Activated naive CD8-positive, alpha-beta T cell treated with anti-CD3 and anti-CD28 coated beads, Interleukin-2, amount 10 ng/mL, durations not matched to agents 7 days and 5 days (primary cell): Measurements from ENCODE around the gene CRYBG1. TPM values are rescaled to one million over a fixed set of nuclear protein-coding genes. Genes with fewer than 3 reads are reported as not detected.
"Not testable (repeated sequence)": the region's sequence is repeated elsewhere in the genome, so short reads cannot be mapped to it uniquely, and the experiment has no call there.

Experiments used
- ATAC-seq: fragments of 150-1000 bp; cut with Tn5 transposase; one replicate; pipeline ENCODE4 v1.10.0; 2021; ENCODE audit warnings: low read depth, moderate library complexity
- POLR2A ChIA-PET: fragments of 350-600 bp; sonication (Branson Sonifier 250); formaldehyde crosslinking; loops from one replicate; lab custom pipeline; 2021; ENCODE audit warnings: antibody characterized with exemption; lab: Charles Lee
- DNase-seq: peaks from one replicate; pipeline ENCODE4 v3.0.0; 2021
- H3K27ac Mint-ChIP-seq: one replicate; pipeline ENCODE4 v1.8.0; 2022; ENCODE audit warnings: mild to moderate bottlenecking, mixed read lengths
- H3K27me3 Mint-ChIP-seq: one replicate; pipeline ENCODE4 v1.8.0; 2022; ENCODE audit warnings: mild to moderate bottlenecking, moderate library complexity, mixed read lengths
- H3K36me3 Mint-ChIP-seq: one replicate; pipeline ENCODE4 v1.8.0; 2021; ENCODE audit warnings: mild to moderate bottlenecking, mixed read lengths
- H3K4me1 Mint-ChIP-seq: one replicate; pipeline ENCODE4 v1.8.0; 2021; ENCODE audit warnings: mixed read lengths
- H3K4me3 Mint-ChIP-seq: one replicate; pipeline ENCODE4 v1.8.0; 2022; ENCODE audit warnings: mild to moderate bottlenecking, moderate library complexity, mixed read lengths
- H3K9me3 Mint-ChIP-seq: one replicate; pipeline ENCODE4 v1.8.0; 2021; ENCODE audit warnings: mixed read lengths
- total RNA-seq, 2 experiments: library from RNA; stranded (reverse); gene quantifications; one replicate each; pipeline ENCODE4 v1.2.3, GENCODE V29; 2021

The CRYBG1 gene
- total RNA-seq, 2 experiments from 2014 or later: 34.8 to 37.3 TPM

GRCh38 chr6:106536357-106536756 is 175.8 kb downstream of the CRYBG1 start:
- Mint-ChIP-seq H3K9me3 (no peaks in the 10 kb centered on the region), H3K27me3 (no peaks in the 10 kb centered on the region), H3K27ac (no peak overlapping the region), H3K4me1 (peaks cover 34% of the 10 kb centered on the region), H3K36me3 (peaks cover 49% of the 10 kb centered on the region), H3K4me3 (no peak overlapping the region)
- ATAC-seq (no peak), DNase-seq (no peak)
- POLR2A ChIA-PET: no interaction called here

- ATAC-seq (no peak), DNase-seq (no peak)
- no peak overlapping the region for H3K27ac Mint-ChIP-seq
- H3K27me3 Mint-ChIP-seq: no peaks in the 10 kb centered on the region
- peaks cover 45% of the 10 kb centered on the region for H3K36me3 Mint-ChIP-seq
- peaks cover 34% of the 10 kb centered on the region for H3K4me1 Mint-ChIP-seq
- no peak overlapping the region for H3K4me3 Mint-ChIP-seq
- no peaks in the 10 kb centered on the region for H3K9me3 Mint-ChIP-seq
- POLR2A ChIA-PET: no interaction called here
Measured at GRCh38 chr6:106536851-106537250, 176.3 kb downstream of the CRYBG1 start.

- ATAC-seq: no peak
- Mint-ChIP-seq H3K4me1 (peaks cover 34% of the 10 kb centered on the region), H3K9me3 (no peaks in the 10 kb centered on the region), H3K36me3 (peaks cover 45% of the 10 kb centered on the region), H3K27me3 (no peaks in the 10 kb centered on the region), H3K4me3 (no peak overlapping the region), H3K27ac (no peak overlapping the region)
- POLR2A ChIA-PET: no interaction called here
- DNase-seq: no peak
Measured at GRCh38 chr6:106537662-106538061, 177.1 kb downstream of the CRYBG1 start.

GRCh38 chr6:106538145-106538544 is 177.6 kb downstream of the CRYBG1 start:
- no peak overlapping the region for H3K4me3 Mint-ChIP-seq

GRCh38 chr6:106539936-106540335 is 179.4 kb downstream of the CRYBG1 start:
- H3K27me3 Mint-ChIP-seq: no peaks in the 10 kb centered on the region
- POLR2A ChIA-PET: no interaction called here
- H3K36me3 Mint-ChIP-seq: peaks cover 40% of the 10 kb centered on the region
- DNase-seq (no peak), ATAC-seq (no peak)
- H3K4me1 Mint-ChIP-seq: peaks cover 14% of the 10 kb centered on the region
- H3K27ac Mint-ChIP-seq: no peak overlapping the region
- no peaks in the 10 kb centered on the region for H3K9me3 Mint-ChIP-seq
- H3K4me3 Mint-ChIP-seq: no peak overlapping the region

More at GRCh38 chr6:106538145-106538544, 177.6 kb downstream of the CRYBG1 start:
- Mint-ChIP-seq H3K27me3 (no peaks in the 10 kb centered on the region), H3K9me3 (no peaks in the 10 kb centered on the region), H3K4me1 (peaks cover 30% of the 10 kb centered on the region), H3K36me3 (peaks cover 41% of the 10 kb centered on the region), H3K27ac (no peak overlapping the region)
- ATAC-seq: no peak
- POLR2A ChIA-PET: no interaction called here
- DNase-seq: no peak

- DNase-seq: no peak
- POLR2A ChIA-PET: no interaction called here
- Mint-ChIP-seq H3K4me3 (no peak overlapping the region), H3K27me3 (no peaks in the 10 kb centered on the region), H3K27ac (no peak overlapping the region), H3K4me1 (peaks cover 12% of the 10 kb centered on the region), H3K36me3 (peaks cover 40% of the 10 kb centered on the region), H3K9me3 (no peaks in the 10 kb centered on the region)
- ATAC-seq: no peak
Measured at GRCh38 chr6:106540432-106540831, 179.9 kb downstream of the CRYBG1 start.

- Mint-ChIP-seq H3K27me3 (no peaks in the 10 kb centered on the region), H3K4me1 (peaks cover 14% of the 10 kb centered on the region), H3K36me3 (peaks cover 44% of the 10 kb centered on the region), H3K27ac (no peak overlapping the region), H3K9me3 (no peaks in the 10 kb centered on the region), H3K4me3 (no peak overlapping the region)
- POLR2A ChIA-PET: no interaction called here
- DNase-seq (no peak), ATAC-seq (no peak)
Measured at GRCh38 chr6:106540907-106541306, 180.4 kb downstream of the CRYBG1 start.

GRCh38 chr6:106546261-106546690 is 185.8 kb downstream of the CRYBG1 start:
- DNase-seq (no peak), ATAC-seq (no peak)
- H3K4me3 Mint-ChIP-seq: no peak overlapping the region
- H3K36me3 Mint-ChIP-seq: peaks cover 65% of the 10 kb centered on the region
- no peaks in the 10 kb centered on the region for H3K27me3 Mint-ChIP-seq
- POLR2A ChIA-PET: interaction anchor here (1.1 kb wide), 1 partner anchor 26 kb away, joined by 3 read pairs; no protein-coding TSS in a partner anchor
- H3K9me3 Mint-ChIP-seq: peaks cover 2% of the 10 kb centered on the region
- peaks cover 11% of the 10 kb centered on the region for H3K4me1 Mint-ChIP-seq
- no peak overlapping the region for H3K27ac Mint-ChIP-seq

- no peak for DNase-seq
- H3K9me3 Mint-ChIP-seq: peaks cover 2% of the 10 kb centered on the region
- no peaks in the 10 kb centered on the region for H3K27me3 Mint-ChIP-seq
- POLR2A ChIA-PET: interaction anchor here (0.7 to 1.1 kb wide), 2 partner anchors 27 to 35 kb away, joined by 3 read pairs; no protein-coding TSS in a partner anchor
- H3K4me3 Mint-ChIP-seq: no peak overlapping the region
- ATAC-seq: no peak
- peak overlapping the region; percentile 1 for H3K27ac Mint-ChIP-seq
- H3K4me1 Mint-ChIP-seq: peaks cover 11% of the 10 kb centered on the region
- H3K36me3 Mint-ChIP-seq: peaks cover 71% of the 10 kb centered on the region
Measured at GRCh38 chr6:106546691-106547414, 186.3 kb downstream of the CRYBG1 start.

GRCh38 chr6:106547601-106548453 is 187.3 kb downstream of the CRYBG1 start:
- peaks cover 74% of the 10 kb centered on the region for H3K36me3 Mint-ChIP-seq
- no peak overlapping the region for H3K27ac Mint-ChIP-seq
- no peak overlapping the region for H3K4me3 Mint-ChIP-seq
- no peaks in the 10 kb centered on the region for H3K27me3 Mint-ChIP-seq
- ATAC-seq (no peak), DNase-seq (no peak)
- H3K9me3 Mint-ChIP-seq: peaks cover 2% of the 10 kb centered on the region
- peaks cover 11% of the 10 kb centered on the region for H3K4me1 Mint-ChIP-seq
- POLR2A ChIA-PET: interaction anchor here (0.6 to 1.1 kb wide), 3 partner anchors 28 to 36 kb away, joined by 3 read pairs; no protein-coding TSS in a partner anchor

GRCh38 chr6:106548926-106549455 is 188.5 kb downstream of the CRYBG1 start:
- H3K4me1 Mint-ChIP-seq: peaks cover 11% of the 10 kb centered on the region
- POLR2A ChIA-PET: interaction anchor here (2.0 kb wide), 1 partner anchor 36 kb away, joined by 6 read pairs; no protein-coding TSS in a partner anchor
- ATAC-seq, DNase-seq, H3K27me3 Mint-ChIP-seq, H3K9me3 Mint-ChIP-seq, H3K4me3 Mint-ChIP-seq, H3K27ac Mint-ChIP-seq: not testable (repeated sequence)
- H3K36me3 Mint-ChIP-seq: peaks cover 73% of the 10 kb centered on the region

- Mint-ChIP-seq H3K9me3 (peaks cover 2% of the 10 kb centered on the region), H3K27me3 (no peaks in the 10 kb centered on the region), H3K4me3 (no peak overlapping the region), H3K36me3 (peaks cover 70% of the 10 kb centered on the region), H3K27ac (no peak overlapping the region), H3K4me1 (peaks cover 11% of the 10 kb centered on the region)
- POLR2A ChIA-PET: interaction anchor here (2.0 kb wide), 1 partner anchor 37 kb away, joined by 6 read pairs; no protein-coding TSS in a partner anchor
- ATAC-seq (no peak), DNase-seq (no peak)
Measured at GRCh38 chr6:106549521-106549920, 189.0 kb downstream of the CRYBG1 start.

GRCh38 chr6:106551155-106551554 is 190.6 kb downstream of the CRYBG1 start:
- Mint-ChIP-seq H3K4me3 (no peak overlapping the region), H3K4me1 (peaks cover 9% of the 10 kb centered on the region), H3K9me3 (peaks cover 2% of the 10 kb centered on the region), H3K27ac (no peak overlapping the region), H3K27me3 (no peaks in the 10 kb centered on the region), H3K36me3 (peaks cover 60% of the 10 kb centered on the region)
- POLR2A ChIA-PET: interaction anchor here (1.1 to 2.0 kb wide), 2 partner anchors 12 to 38 kb away, joined by 4 to 6 read pairs; no protein-coding TSS in a partner anchor
- ATAC-seq (no peak), DNase-seq (no peak)
